ENCODE results near the gene ARPC1B. TPM values are rescaled to one million over a fixed set of nuclear protein-coding genes. Genes with fewer than 3 reads are reported as not detected.
A peak's percentile ranks its signal among the peaks of the same experiment; 100 is the strongest.

The ARPC1B gene
- polyA plus RNA-seq, 1 of the 3 experiments (the other 2 are of a cell fraction), result 836 TPM

- POLR2A ChIA-PET, result interaction anchor here (0.6 to 5.2 kb wide), 15 partner anchors 11 to 1020 kb away, joined by 3 to 102 read pairs (median 4); partner anchors contain the start of genes AP4M1, CPSF4, FAM200A and PTCD1
- Histone ChIP-seq H3K27ac (ENCODE audit: low read depth in 2 of 2, low read length in 1 of 2) (peak overlapping the region; percentile 98 to 99), H3K9ac (peak overlapping the region; percentile 96), H4K20me1 (ENCODE audit: insufficient read depth) (peaks cover 58% of the 10 kb centered on the region), H3K27me3 (ENCODE audit: insufficient read depth) (no peaks in the 10 kb centered on the region), H3F3A (replicated peaks; ENCODE audit: insufficient read depth) (peaks cover 12% of the 10 kb centered on the region), H3K36me3 (replicated peaks in 1 of 2; ENCODE audit: control insufficient read depth in 1 of 2, insufficient read depth in 2 of 2, low read length in 1 of 2) (peaks cover 43 to 49% of the 10 kb centered on the region in 2 experiments), H3K4me2 (peak overlapping the region; percentile 91), H3K9me2 (no peaks in the 10 kb centered on the region), H3K9me3 (no peaks in the 10 kb centered on the region), H3K4me3 (ENCODE audit: low read depth in 2 of 2, low read length in 1 of 2) (peak overlapping the region; percentile 85 to 97), H3K4me1 (ENCODE audit: control insufficient read depth in 1 of 2, insufficient read depth in 2 of 2, low read depth in 1 of 2, low read length in 1 of 2) (peaks cover 15 to 28% of the 10 kb centered on the region in 2 experiments), H2AFZ (ENCODE audit: low read depth) (no peak overlapping the region), H3K79me2 (ENCODE audit: insufficient read depth) (peaks cover 100% of the 10 kb centered on the region)
- WGBS (ENCODE audit: low lambda C conversion rate), result 0% methylated on average over 14 of the region's 28 CpGs
- DNase-seq, result peak; percentile 66
- TF ChIP-seq SIN3A (IDR thresholded peaks at IDR 0.05; ENCODE audit: borderline replicate concordance, low read depth, low read length) (peak; percentile 50; the same call in 1 of the 2 replicates), CHD2 (IDR thresholded peaks at IDR 0.05; ENCODE audit: low read length, partially characterized antibody) (no peak), REST (IDR thresholded peaks at IDR 0.05; ENCODE audit: low read depth, low read length) (no peak), MXI1 (IDR thresholded peaks at IDR 0.05; ENCODE audit: low read depth, low read length) (peak; percentile 96), MAX (IDR thresholded peaks at IDR 0.05; ENCODE audit: low read depth) (peak; percentile 89), IRF3 (IDR thresholded peaks at IDR 0.05; ENCODE audit: low read depth, low read length) (no peak), TAF1 (IDR thresholded peaks at IDR 0.05; ENCODE audit: borderline replicate concordance, low read depth, low read length) (0 out of 2 replicates have a peak, but pooled peaks have one; percentile 43), FOSL2 (IDR thresholded peaks at IDR 0.05; ENCODE audit: borderline replicate concordance, low read depth) (peak; percentile 50; the same call in 1 of the 2 replicates), NFIC (IDR thresholded peaks at IDR 0.05; ENCODE audit: borderline replicate concordance) (peak; percentile 43; the same call in 1 of the 2 replicates), FOXM1 (IDR thresholded peaks at IDR 0.05; ENCODE audit: low read depth) (no peak), GATA2 (CRISPR knock-in tag; IDR thresholded peaks at IDR 0.05) (no peak), ZBTB33 (IDR thresholded peaks at IDR 0.05; ENCODE audit: borderline replicate concordance, low read depth) (0 out of 2 replicates have a peak, but pooled peaks have one; percentile 8), RFX5 (IDR thresholded peaks at IDR 0.05; ENCODE audit: low read length) (0 out of 2 replicates have a peak, but pooled peaks have one; percentile 9)
- CTCF ChIA-PET, result interaction anchor here (0.7 to 3.5 kb wide), 8 partner anchors 8 to 66 kb away, joined by 3 to 16 read pairs (median 4); no protein-coding TSS in a partner anchor
Observed at GRCh38 chr7:99407872-99408378, 33.4 kb downstream of the ARPC1B start.

Measured in SK-N-SH (cell line).